ENCODE measurements around the gene ACOT13. TPM values are rescaled to one million over a fixed set of nuclear protein-coding genes. Genes with fewer than 3 reads are reported as not detected.

Gene ACOT13
- total RNA-seq, 1 experiment from 2014 or later: 55.6 TPM

GRCh38 chr6:24686946-24687345 lies 20.1 kb downstream of the ACOT13 start:
- H3K9me3 Mint-ChIP-seq (ENCODE audit: unreplicated experiment): no peaks in the 10 kb centered on the region
- H3K36me3 Mint-ChIP-seq (ENCODE audit: insufficient read depth, unreplicated experiment): peaks cover 14% of the 10 kb centered on the region
- no peak for TF ChIP-seq CTCF (IDR thresholded peaks at IDR 0.05; ENCODE audit: insufficient read depth in 1 of 2, low read depth in 1 of 2, low read length in 1 of 2, severe bottlenecking in 1 of 2, unreplicated experiment in 1 of 2)
- POLR2A ChIA-PET: no interaction called here
- no peaks in the 10 kb centered on the region for H3K9me3 ChIP-seq
- CTCF ChIA-PET: no interaction called here
- H3K4me3 Mint-ChIP-seq (ENCODE audit: unreplicated experiment): no peak overlapping the region
- no peaks in the 10 kb centered on the region for H3K27me3 ChIP-seq (replicated peaks; ENCODE audit: control insufficient read depth, insufficient read depth, low read length)
- intact Hi-C loops (cut with micrococcal nuclease; ENCODE audit: unreplicated experiment): no loop called here
- BruUV-seq (replicated peaks): no TSS peak
- H3K4me1 ChIP-seq: no peaks in the 10 kb centered on the region
- no peak overlapping the region for H3K4me3 ChIP-seq (ENCODE audit: low read depth, low read length)
- H3K36me3 ChIP-seq (ENCODE audit: control insufficient read depth, insufficient read depth, low read length): peaks cover 1% of the 10 kb centered on the region; the same call in 1 of the 2 replicates
- no peak overlapping the region for H3K27ac Mint-ChIP-seq (ENCODE audit: unreplicated experiment)
- no peaks in the 10 kb centered on the region for H3K27me3 Mint-ChIP-seq (ENCODE audit: insufficient read depth, unreplicated experiment)
- peaks cover 24% of the 10 kb centered on the region for H3K4me1 Mint-ChIP-seq (ENCODE audit: low read depth, unreplicated experiment)
- no peak for DNase-seq

GRCh38 chr6:24689964-24690363 lies 23.1 kb downstream of the ACOT13 start:
- Mint-ChIP-seq H3K9me3 (ENCODE audit: unreplicated experiment) (no peaks in the 10 kb centered on the region), H3K36me3 (ENCODE audit: insufficient read depth, unreplicated experiment) (peaks cover 15% of the 10 kb centered on the region), H3K4me1 (ENCODE audit: low read depth, unreplicated experiment) (peaks cover 19% of the 10 kb centered on the region), H3K4me3 (ENCODE audit: unreplicated experiment) (no peak overlapping the region), H3K27ac (ENCODE audit: unreplicated experiment) (no peak overlapping the region), H3K27me3 (ENCODE audit: insufficient read depth, unreplicated experiment) (no peaks in the 10 kb centered on the region)
- intact Hi-C loops (cut with micrococcal nuclease; ENCODE audit: unreplicated experiment): no loop called here
- no peaks in the 10 kb centered on the region for H3K27me3 ChIP-seq (replicated peaks; ENCODE audit: control insufficient read depth, insufficient read depth, low read length)
- ChIA-PET CTCF (no interaction called here), POLR2A (no interaction called here)
- BruUV-seq (replicated peaks): no TSS peak
- TF ChIP-seq CTCF (IDR thresholded peaks at IDR 0.05; ENCODE audit: insufficient read depth in 1 of 2, low read depth in 1 of 2, low read length in 1 of 2, severe bottlenecking in 1 of 2, unreplicated experiment in 1 of 2): no peak
- H3K4me3 ChIP-seq (ENCODE audit: low read depth, low read length): no peak overlapping the region
- peaks cover 1% of the 10 kb centered on the region; the same call in 1 of the 2 replicates for H3K36me3 ChIP-seq (ENCODE audit: control insufficient read depth, insufficient read depth, low read length)
- no peaks in the 10 kb centered on the region for H3K9me3 ChIP-seq
- no peaks in the 10 kb centered on the region for H3K4me1 ChIP-seq
- no peak for DNase-seq

GRCh38 chr6:24690593-24690992 lies 23.7 kb downstream of the ACOT13 start:
- no peak overlapping the region for H3K27ac Mint-ChIP-seq (ENCODE audit: unreplicated experiment)
- H3K9me3 ChIP-seq: no peaks in the 10 kb centered on the region
- H3K4me3 ChIP-seq (ENCODE audit: low read depth, low read length): no peak overlapping the region
- no peak for TF ChIP-seq CTCF (IDR thresholded peaks at IDR 0.05; ENCODE audit: insufficient read depth in 1 of 2, low read depth in 1 of 2, low read length in 1 of 2, severe bottlenecking in 1 of 2, unreplicated experiment in 1 of 2)
- H3K9me3 Mint-ChIP-seq (ENCODE audit: unreplicated experiment): no peaks in the 10 kb centered on the region
- intact Hi-C loops (cut with micrococcal nuclease; ENCODE audit: unreplicated experiment): no loop called here
- ChIA-PET CTCF (no interaction called here), POLR2A (no interaction called here)
- no TSS peak for BruUV-seq (replicated peaks)
- H3K4me3 Mint-ChIP-seq (ENCODE audit: unreplicated experiment): no peak overlapping the region
- peaks cover under 1% of the 10 kb centered on the region; the same call in 1 of the 2 replicates for H3K36me3 ChIP-seq (ENCODE audit: control insufficient read depth, insufficient read depth, low read length)
- no peaks in the 10 kb centered on the region for H3K27me3 Mint-ChIP-seq (ENCODE audit: insufficient read depth, unreplicated experiment)
- H3K4me1 Mint-ChIP-seq (ENCODE audit: low read depth, unreplicated experiment): peaks cover 19% of the 10 kb centered on the region
- peaks cover 15% of the 10 kb centered on the region for H3K36me3 Mint-ChIP-seq (ENCODE audit: insufficient read depth, unreplicated experiment)
- no peaks in the 10 kb centered on the region for H3K27me3 ChIP-seq (replicated peaks; ENCODE audit: control insufficient read depth, insufficient read depth, low read length)
- H3K4me1 ChIP-seq: no peaks in the 10 kb centered on the region
- DNase-seq: no peak
